Myocyte (in vitro differentiated cells): ENCODE measurements around the gene CDH22. TPM values are rescaled to one million over a fixed set of nuclear protein-coding genes. Genes with fewer than 3 reads are reported as not detected.

Experiments
- DNase-seq: peaks from one replicate; pipeline ENCODE4 v3.0.0-alpha.2; 2012; ENCODE audit warnings: low read depth
- total RNA-seq: library from RNA; depleted of rRNA; stranded (reverse); fragments of >200 nt; gene quantifications from 2 replicates; pipeline ENCODE4 v1.2.3, GENCODE V29; 2014

Gene CDH22
- total RNA-seq, 1 donor from 2014 or later = not detected

DNA sequence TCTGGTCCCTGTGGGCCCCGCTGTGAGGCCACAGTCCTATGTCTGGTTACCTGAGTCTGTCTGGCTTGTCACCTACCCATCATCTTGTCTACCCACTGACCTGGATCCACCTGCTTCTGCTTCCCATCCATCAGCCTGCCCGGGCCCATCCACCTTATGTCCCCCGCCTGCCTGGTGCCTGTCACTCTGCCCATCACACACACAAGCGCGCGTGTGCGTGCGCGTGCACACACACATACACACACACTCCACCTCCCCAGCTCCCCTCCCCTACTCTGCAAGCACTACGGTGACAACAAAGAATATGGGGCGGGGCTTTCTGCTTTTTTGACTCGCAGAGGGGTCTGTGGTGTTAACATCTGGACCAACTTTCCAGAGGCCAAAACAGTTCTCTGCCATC, 8.0 kb downstream of the CDH22 start:
- no peak for DNase-seq

DNA sequence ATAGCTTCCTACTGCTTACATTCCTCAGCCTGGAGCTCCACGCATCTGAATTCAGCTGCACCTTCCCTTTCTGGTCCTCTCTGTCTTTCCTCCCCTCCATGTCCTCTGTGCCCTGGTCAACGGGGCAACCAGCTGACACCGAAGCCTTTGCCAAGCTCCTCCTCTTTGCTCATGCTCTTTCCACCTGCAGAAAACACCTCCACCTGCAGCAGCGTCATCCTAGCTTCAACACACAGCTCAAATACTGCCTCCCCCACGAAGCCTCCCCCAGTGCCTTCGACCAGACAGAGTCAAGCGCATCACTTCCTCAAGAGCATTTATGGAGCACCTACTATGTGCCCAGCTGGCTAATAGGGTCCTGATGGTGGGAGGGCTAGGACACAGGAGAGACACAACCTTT, 9.2 kb downstream of the CDH22 start:
- DNase-seq = no peak

DNA sequence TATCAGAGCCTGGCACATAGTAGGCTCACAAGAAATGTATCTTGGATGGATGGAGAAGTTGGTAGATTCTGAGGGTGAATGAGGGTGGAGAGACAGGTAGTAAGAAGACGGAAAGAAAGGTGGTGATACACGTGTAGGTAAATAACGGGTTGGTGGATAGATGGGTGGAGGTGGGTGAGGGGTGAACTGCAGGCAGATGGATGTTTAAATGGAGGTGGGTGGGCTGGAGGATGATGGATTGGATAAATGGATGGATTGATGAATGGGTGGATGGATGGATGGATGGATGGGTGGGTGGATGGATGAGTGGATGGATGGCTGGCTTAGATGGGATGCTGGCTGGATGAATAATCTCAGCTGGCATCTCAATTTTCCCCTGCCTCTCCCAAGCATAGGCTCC, 9.9 kb downstream of the CDH22 start:
- DNase-seq = no peak

DNA sequence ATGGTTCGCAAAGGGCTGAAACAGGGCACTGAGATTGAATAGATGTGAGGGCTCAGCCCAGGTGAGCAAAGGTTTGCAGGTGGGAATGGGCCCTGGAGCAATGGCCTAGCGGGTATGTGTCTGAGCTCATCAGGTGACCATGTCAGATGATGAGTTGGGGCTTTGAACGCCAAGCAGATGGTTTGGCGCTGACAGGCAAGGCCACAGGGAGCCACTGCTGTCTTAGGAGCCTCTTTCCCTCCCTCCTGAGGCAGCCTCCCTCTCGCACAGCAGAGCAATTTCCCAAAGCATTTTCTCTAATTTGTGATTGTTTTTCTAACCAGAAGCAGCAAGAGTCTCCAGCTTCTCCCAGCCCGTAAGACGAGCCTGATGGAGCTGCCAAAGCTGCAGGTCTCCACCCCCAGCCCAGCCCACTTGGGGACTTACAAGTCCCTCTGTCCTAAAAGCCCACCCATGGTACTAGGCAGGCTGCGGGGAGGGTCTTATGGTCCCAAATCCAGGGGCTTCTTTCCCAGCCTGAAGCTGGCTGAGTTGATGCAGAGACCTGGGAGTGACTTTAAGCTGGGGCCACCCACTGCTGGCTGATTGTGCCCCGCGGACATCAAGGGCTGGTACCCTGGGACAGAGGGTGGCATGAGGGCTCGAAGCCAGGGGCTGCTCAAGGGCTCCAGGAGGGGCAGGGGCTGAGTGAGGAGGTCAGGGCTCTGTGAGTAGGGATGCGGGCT, 11.6 kb downstream of the CDH22 start:
- DNase-seq = no peak

DNA sequence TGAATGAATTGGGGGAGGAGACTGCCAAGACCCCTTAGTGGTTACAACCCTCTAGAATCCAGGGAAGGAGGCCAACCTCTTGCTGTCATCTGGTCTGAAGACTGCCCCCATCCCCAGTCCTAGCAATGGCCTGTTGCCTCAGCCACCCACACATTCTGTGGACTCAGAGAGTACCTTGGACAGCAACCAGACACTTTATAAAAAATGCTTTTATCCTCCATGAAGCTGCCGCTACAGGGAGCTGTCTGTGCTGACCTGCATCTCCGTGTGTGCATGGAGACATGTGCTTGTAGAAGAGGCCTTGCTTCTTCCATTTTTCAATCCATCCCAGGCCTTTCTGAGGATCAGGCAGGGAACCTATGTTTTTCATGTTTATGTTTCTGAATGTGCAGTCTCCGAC, 15.2 kb downstream of the CDH22 start:
- peak; percentile 69 for DNase-seq

DNA sequence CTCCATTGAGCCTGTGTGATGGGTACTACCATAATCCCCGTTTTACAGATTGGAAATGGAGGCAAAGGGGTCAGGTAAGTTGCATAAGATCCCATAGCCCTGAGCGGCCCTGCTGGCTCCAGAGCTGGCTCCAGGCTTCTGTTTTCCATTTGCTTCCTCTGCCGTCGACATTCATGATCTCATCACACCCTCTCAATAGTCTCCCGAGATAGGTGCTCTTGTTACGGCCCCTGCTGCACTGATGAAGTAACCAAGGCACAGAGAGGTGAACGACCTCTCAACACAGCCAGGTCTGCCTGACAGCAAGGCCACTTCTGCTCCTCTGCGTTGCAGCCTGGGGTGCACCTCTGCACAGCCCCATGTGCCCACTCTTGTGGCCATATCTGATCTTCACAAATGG, 16.9 kb downstream of the CDH22 start:
- DNase-seq = no peak

DNA sequence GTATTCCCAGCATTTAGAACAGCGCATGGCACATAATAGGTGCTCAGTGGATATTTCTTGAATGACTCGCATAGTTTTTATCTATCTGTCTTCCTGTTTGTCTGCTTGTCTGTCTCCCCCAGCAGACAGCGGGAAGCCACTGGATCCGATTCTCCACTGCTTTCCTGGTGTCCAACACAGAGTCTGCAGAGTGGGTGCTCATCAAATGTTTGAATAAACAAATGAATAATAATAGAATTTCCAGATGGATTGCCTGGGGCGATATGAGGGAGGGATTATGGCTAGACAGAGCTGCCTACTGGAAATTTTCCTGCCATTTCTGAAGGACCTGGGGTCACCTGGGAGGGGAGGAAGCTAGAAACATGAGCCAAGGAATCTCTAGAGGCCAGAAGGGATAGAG, 18.9 kb downstream of the CDH22 start:
- no peak for DNase-seq

DNA sequence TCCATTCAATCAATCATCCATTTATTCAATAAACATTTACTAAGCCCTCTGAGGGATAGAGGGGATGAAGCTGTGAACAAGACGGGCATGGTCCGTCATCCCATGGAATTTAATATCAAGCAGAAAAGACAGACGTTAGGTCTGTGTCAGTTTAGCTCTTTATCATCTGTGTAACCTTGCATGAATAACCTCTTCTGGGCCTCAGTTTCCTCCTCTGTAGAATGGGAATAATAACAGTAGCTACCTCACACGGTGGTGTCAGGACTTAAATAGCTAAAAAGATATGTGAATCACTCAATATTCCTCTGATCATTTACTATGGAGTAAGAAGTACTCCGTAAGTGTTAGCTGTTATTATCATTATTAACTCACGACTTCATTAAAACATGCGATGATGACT, 21.3 kb downstream of the CDH22 start:
- no peak for DNase-seq

DNA sequence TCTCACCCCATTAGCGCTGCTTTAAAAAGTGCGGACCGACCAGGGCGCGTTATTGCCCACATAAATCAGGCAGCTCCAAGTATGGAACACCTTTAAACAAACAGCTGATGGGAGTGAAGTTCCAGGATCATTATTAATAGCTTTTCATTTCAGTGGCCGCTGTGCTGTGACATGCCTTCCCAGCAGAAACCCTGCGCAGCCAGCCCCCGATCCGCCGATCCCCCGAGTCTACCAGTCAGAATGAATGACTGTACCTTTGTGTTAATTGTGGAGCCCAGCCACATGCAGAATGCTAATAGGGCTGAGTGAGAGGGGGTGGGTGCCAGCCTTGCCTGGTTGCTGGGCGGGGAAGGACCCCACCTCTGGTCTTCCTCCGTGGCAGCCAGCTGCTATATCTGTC, 21.9 kb downstream of the CDH22 start:
- DNase-seq = no peak

DNA sequence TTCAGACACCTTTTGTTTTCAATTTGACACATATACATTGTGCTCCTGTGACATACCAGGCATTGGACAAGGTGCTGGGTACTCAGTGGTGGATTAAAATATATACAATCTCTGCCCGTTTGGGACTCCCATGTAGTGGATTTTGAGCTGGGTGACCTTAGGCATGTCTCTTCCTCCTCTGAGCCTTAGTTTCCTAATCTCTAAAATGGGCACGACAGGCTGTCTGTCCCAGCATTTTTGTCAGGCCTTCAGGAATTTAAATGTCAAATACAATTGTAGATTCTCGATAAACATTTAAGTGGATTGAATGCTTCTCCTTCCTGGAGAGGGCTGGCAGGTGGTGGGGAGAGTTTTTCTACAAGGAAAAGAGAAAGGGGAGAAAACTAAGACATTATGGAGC, 22.6 kb downstream of the CDH22 start:
- no peak for DNase-seq

DNA sequence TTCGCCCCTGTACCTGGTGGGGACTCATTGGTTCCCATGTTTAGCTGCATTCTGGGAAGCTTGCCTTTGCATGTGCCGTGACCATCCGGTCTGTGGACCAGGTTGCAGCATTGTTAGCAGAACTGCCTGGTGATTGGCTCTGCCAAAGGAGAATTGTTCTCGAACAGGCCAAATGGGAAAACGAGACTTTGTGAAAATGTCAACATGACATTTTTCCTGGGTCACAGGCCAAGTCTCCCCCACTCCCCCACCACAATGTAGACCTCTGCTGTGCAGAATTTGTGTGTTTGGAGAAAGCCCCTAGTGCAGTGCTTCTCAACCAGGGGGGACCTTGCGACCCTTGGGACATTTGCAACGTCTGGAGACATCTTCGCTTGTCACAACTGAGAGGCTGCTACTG, 23.2 kb downstream of the CDH22 start:
- no peak for DNase-seq

DNA sequence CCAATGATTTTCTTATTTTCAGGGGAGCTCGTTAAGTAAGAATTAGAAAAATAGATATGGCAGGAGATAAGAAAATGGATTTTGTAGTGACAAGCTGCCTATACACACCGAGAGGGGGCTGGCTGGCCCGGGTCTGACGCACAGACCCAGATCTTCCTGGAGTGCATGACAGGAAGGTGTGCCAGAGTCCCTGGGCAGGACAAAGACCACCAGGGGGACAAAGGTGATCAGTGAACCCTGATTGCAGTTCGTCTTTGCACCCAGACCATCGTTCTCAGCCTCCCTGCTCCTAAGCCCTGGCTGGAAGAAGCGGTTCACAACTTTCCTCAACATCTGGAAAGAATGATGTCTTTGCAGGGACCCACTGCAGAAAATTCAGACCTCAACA, 24.3 kb downstream of the CDH22 start:
- no peak for DNase-seq

DNA sequence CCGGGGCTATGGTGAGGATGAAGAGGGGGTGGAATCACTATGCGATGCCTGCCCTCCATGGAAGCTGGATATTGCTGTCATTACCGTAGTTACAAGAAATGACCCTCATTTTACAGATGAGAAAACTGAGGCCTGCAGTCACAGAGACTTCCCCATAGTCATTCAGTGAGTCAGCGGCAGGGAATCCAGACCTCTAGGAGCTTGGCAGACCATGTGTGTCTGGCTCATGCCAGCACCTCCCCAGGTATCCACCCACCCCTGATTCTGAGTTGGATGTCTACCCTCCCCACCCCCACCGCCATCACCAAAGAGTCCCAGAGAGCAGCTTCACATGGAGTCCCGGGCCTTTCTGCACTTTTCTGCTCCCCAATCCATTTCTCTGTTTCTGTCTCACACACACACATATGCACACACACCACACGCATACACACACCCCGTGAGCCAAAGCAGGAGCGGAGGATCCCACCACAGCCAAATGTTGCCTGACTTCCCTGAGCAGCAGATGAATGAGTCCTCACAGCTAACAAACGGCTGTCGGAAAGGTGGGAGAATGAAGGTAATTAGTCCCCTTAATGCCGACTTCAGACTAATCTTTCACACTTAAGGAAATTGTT, 24.8 kb downstream of the CDH22 start:
- DNase-seq = no peak

DNA sequence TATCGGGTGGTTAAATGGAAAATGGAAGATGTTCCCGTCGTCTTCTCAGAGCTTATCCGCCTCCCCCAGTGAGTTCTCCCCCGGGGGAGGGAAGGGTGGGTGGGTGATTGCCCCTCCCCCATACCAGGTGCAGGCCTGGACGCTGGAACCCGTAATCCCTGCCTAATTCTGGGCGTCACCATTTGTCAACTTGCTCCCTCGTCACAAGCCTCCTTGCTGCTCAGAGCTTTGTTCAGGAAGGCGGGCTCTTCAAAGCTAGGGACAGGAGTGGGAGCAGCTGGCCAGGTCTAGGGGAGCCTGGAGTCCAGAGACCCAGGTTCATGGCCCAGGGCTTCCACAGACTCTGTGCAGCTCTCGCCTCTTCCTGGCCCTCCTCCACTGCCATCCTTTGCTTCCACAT, 25.6 kb downstream of the CDH22 start:
- DNase-seq = no peak

DNA sequence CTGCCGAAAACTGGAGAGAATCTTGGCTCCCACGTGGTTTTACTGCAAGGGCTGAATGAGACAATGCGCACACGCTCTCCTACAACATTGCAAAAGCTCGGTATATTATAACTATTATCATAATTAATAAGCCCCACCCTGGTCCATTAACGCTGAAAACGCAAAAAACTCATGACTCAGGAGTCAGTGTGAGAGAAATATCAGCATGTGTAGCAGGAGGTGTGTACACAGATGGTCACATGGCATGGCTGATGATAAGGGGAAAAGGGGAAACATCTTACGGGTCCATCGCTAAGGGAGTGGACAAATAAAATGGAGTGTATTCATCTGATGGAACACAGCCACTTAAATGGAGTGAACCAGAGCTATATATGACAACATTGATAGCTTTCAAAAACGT, 29.2 kb downstream of the CDH22 start:
- no peak for DNase-seq

DNA sequence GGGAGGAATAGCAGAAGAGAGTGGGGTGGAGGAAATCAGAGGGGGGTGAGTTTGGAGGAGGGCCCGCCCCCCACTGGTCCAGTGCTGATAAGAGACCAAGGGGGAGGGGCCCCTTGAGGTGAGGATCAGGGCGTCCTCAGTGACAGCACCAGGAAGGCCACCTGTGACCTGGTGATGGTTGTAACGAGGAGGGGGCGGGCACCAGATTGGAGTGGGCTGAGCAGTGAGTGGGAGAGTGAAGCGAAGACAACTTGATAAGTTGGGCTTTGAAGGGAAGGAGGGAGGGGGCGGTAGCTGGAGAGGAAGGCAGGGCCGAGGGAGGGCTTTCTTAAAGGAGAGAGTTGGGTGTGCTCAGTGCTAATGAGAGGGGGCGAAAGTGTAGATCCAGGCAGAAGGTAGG, 30.7 kb downstream of the CDH22 start:
- DNase-seq = no peak

DNA sequence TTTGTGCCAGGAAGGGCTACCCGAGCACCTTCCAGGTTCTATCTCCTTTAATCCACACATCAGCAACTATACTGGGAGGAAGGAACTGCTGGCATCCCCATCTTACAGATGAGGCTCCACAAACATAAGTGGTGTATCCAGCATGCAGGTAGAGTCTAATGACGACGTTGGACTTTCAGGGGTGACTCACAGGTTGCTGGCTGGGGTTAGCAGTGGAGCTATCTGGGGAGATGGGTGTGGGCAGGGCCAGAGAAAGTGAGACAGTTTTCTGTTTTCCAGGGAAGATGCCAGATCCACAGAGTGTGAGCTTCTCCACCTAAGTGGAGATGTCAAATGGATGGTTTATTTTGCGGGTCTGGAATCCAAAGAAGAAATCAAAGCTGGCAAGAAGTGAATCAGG, 31.8 kb downstream of the CDH22 start:
- no peak for DNase-seq

DNA sequence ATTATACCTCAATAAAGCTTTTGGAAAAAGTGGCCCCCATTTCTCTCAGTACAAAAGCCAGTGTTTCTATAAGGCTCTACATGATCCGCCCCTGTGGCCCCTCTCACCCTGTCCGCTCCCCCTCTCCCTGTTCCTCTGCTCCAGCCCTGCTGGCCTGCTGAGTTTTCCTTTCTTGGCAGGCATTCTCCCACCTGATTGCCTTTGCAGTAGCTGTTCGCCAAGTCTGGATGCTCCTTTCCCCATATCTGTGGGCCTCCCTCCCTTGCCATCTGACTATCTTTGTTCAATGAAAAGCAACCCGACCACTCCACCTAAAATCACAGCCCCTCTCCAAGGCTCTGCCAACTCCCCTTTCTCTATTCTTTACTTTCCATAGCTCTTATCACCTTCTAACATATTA, 33.2 kb downstream of the CDH22 start:
- no peak for DNase-seq

DNA sequence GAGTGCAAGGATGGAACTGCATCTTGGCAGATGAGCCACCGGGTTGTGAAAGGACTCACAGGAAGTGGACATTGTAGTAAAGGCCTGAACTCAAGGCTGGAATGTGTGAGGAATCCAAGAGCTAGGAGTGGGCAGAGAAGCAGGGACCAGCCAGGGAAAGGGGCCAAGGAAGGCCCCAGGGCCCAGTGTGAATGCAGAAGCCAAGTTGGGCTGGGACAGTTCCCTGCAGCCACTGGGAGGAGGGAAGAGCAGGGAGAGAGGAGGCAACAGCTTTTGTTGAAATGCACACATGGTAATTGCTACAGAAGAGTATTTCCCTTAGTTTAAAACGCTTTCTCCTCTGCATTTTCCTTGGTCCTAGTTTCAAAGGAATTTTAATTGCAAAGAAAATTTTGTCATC, 34.6 kb downstream of the CDH22 start:
- DNase-seq = no peak

DNA sequence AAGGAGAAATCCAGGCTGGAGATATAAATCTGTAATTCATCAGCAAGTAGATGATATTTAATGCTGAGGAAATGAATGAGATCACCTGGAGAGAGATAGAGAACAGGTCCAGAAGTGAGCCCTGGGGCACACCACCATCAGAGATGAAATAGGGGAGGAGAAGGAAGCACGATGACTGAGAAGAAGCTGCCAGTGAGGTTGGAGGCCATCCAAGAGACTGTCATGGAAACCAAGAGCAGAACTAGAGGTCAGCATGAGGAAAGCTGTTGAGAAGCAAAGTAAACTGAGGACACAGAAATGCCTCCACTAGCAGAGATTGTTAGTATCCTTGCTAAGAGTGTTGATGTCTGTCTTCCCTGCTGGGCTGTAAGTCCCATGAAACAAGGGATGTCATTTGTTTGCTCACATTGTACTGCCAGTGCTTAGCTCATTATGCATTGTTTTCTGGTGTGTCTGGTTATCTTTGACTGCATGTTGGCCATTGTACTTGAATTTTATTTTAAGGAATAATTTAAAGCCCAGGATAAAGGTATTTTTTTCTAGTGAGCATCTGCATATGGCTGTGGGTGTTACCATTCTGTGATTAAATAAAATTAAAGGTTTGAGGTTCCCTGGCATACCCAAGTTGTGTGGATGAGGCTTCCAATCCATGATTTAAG, 35.8 kb downstream of the CDH22 start:
- DNase-seq = no peak

DNA sequence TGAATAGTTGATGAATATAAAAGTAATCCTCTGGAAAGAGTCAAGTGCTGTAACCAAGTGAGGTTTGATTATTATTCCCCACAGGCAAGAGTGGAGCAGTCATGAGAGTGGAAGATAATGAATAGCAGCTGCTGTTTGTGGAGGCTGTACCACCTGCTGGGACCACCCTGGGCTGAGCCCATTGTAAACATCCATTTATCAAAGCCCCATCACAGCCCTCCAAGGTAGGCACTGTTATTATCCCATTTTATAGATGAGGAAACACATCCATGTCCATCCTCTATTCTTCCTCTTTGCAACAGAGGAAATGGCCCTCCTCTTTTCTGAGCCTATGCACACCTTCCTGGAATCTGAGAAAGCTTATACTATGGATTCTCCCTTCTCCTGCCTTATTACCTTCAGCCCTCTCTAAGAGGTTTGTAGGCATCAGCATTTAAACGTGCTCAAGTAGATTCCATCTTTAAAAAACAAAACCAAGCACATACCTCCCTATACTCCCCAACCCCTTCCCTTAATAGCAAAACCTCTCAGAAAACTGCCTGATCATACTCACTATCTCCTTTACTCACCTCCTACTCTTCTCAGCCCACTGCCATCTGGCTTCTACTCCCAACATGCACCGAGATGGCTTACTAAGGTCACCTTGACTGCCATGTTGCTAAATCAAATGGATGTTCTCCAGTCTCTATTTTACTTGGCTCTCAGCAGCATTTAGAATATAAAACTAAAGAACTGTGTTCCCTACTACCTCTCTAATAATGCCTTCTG, 37.1 kb downstream of the CDH22 start:
- DNase-seq = no peak

DNA sequence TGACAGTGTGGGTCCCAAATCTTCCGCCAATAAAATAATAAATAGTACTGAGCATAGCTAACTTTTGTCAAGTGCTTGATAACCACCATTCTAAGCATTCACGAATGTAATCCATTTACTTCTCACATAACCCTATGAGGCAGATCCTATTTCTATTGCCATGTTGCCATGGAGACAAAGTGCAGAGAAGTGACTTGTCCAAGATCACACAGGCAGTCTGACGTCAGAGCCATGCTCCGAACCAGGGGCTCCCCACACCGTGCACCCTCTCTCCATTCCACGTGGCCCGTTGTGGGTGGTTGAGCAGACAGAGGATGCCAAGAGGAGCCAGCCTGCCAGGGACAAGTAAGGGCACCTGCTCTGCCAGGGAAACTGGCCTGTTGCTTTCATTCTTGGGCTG, 38.9 kb downstream of the CDH22 start:
- no peak for DNase-seq
